K562 (cell line): Measurements from ENCODE around the gene IGFBPL1. TPM values are rescaled to one million over a fixed set of nuclear protein-coding genes. Genes with fewer than 3 reads are reported as not detected.

Source experiments
- ATAC-seq: fragments of 200-7000 bp; cut with Tn5 transposase; 3 replicates; pipeline ENCODE4 v1.9.1; 2020; ENCODE audit warnings: moderate library complexity
- BruUV-seq: library from RNA; stranded (reverse); fragments of 400-500 nt; replicated peaks from 2 replicates; lab custom pipeline; 2021; lab: Mats Ljungman, UMichigan
- CTCF ChIA-PET: fragments of 300-600 bp; formaldehyde crosslinking; extraction: SDS; loops from one replicate; lab custom pipeline; 2021; ENCODE audit warnings: low intra/inter-chr PET ratio; lab: Yijun Ruan, JAX
- POLR2A ChIA-PET: fragments of 300-600, 350-650 bp; sonication (Branson Sonifier 250); formaldehyde crosslinking; extraction: SDS; loops from one replicate; lab custom pipeline; 2021; ENCODE audit warnings: antibody characterized with exemption, inconsistent platforms; lab: Yijun Ruan, JAX
- DNase-seq, 4 experiments: peaks; one replicate each; pipeline versions ENCODE4 v3.0.0 to v3.0.0-alpha.2; 2011 to 2018; ENCODE audit warnings: low spot score in 3 of 4, mixed read lengths in 3 of 4; ENCODE audit errors: extremely low read depth in 1 of 4
- FAIRE-seq: peaks from 2 replicates; lab custom pipeline; 2011; peaks lifted over from hg19 to GRCh38; lab: Jason Lieb, UNC
- H2AFZ ChIP-seq: 2 replicates; pipeline ENCODE4 v1.6.0; 2011; ENCODE audit warnings: low read depth, low read length, control low read depth, inconsistent platforms
- H3K27ac ChIP-seq: fragments of 200-600 bp; 3 replicates; pipeline ENCODE4 v1.8.0; 2011; ENCODE audit warnings: low read depth, mild to moderate bottlenecking, control low read depth, inconsistent platforms, low read length, moderate library complexity, mixed read lengths; ENCODE audit errors: extremely low read depth
- H3K27me3 ChIP-seq, 2 experiments: fragments of 300-600 bp in 1 of 2; 2 replicates in 1 of 2; 3 replicates in 1 of 2; pipeline versions ENCODE4 v1.6.0 to v1.8.0; 2011; ENCODE audit warnings: inconsistent platforms in 2 of 2, low read length in 2 of 2, mild to moderate bottlenecking in 1 of 2, mixed read lengths in 1 of 2, moderate library complexity in 1 of 2; ENCODE audit not compliant: control insufficient read depth in 2 of 2, insufficient read depth in 2 of 2
- H3K36me3 ChIP-seq: fragments of 300-600 bp; 3 replicates; pipeline ENCODE4 v1.8.0; 2011; ENCODE audit warnings: mild to moderate bottlenecking, low read length, inconsistent platforms; ENCODE audit not compliant: control insufficient read depth, insufficient read depth
- H3K4me1 ChIP-seq, 2 experiments: fragments of 200-600 bp in 1 of 2; replicated peaks in 1 of 2; 2 replicates in 1 of 2; 3 replicates in 1 of 2; pipeline versions ENCODE4 v1.5.1 to v1.8.0; 2011; ENCODE audit warnings: inconsistent platforms in 2 of 2, low read length in 2 of 2, mild to moderate bottlenecking in 1 of 2, mixed read lengths in 1 of 2, moderate library complexity in 1 of 2; ENCODE audit not compliant: control insufficient read depth in 2 of 2, insufficient read depth in 2 of 2
- H3K4me2 ChIP-seq: 2 replicates; pipeline ENCODE4 v1.6.1; 2011; ENCODE audit warnings: low read length, control low read depth, inconsistent platforms, mixed read lengths; ENCODE audit not compliant: insufficient read depth
- H3K4me3 ChIP-seq: fragments of 200-600 bp; sonication (generic), shearing (Covaris generic); 2 replicates; pipeline ENCODE4 v1.5.1; 2016; ENCODE audit warnings: control low read depth, inconsistent platforms
- H3K79me2 ChIP-seq: fragments of 200-600 bp; 3 replicates; pipeline ENCODE4 v1.8.0; 2011; ENCODE audit warnings: low read length, inconsistent platforms; ENCODE audit not compliant: control insufficient read depth, insufficient read depth
- H3K9ac ChIP-seq, 2 experiments: 2 replicates each; pipeline versions ENCODE4 v1.6.0 to v1.6.1; 2011; ENCODE audit warnings: low read depth in 2 of 2, low read length in 2 of 2, control low read depth in 1 of 2, inconsistent platforms in 1 of 2, mild to moderate bottlenecking in 1 of 2, mixed read lengths in 1 of 2; ENCODE audit not compliant: insufficient read depth in 1 of 2
- H3K9me1 ChIP-seq: one replicate; pipeline ENCODE4 v1.6.0; 2011; ENCODE audit warnings: inconsistent platforms, mild to moderate bottlenecking, low read length, moderate library complexity; ENCODE audit not compliant: control insufficient read depth, insufficient read depth
- H3K9me3 ChIP-seq: replicated peaks from 2 replicates; pipeline ENCODE4 v1.5.1; 2011; ENCODE audit warnings: low read depth, low read length, inconsistent platforms; ENCODE audit not compliant: control insufficient read depth, insufficient read depth
- H4K20me1 ChIP-seq: replicated peaks from 2 replicates; pipeline ENCODE4 v1.6.1; 2011; ENCODE audit warnings: low read length, inconsistent platforms, mixed read lengths; ENCODE audit not compliant: control insufficient read depth, insufficient read depth
- ARID3B ChIP-seq: fragments of 250-450 bp; sonication (Bioruptor Pico); IDR thresholded peaks from 2 replicates; pipeline ENCODE4 v1.4.0; 2020; ENCODE audit warnings: borderline replicate concordance
- CBX8 ChIP-seq: fragments of 200-600 bp; sonication (generic); IDR thresholded peaks from 2 replicates; pipeline ENCODE4 v1.6.1; 2012; ENCODE audit warnings: borderline replicate concordance, mixed run types, low read depth, mild to moderate bottlenecking, moderate library complexity, mixed read lengths, low read length, control low read depth, inconsistent platforms; ENCODE audit not compliant: poor library complexity, severe bottlenecking; ENCODE audit errors: extremely low read depth
- FOXJ3 ChIP-seq: sonication (generic); formaldehyde crosslinking; IDR thresholded peaks from 2 replicates; pipeline ENCODE4 v1.4.0; 2020; ENCODE audit warnings: mild to moderate bottlenecking, missing genetic modification reagents
- FOXM1 ChIP-seq, 2 experiments: fragments of 450-650 bp in 1 of 2; sonication (generic) in 1 of 2; formaldehyde crosslinking in 1 of 2; IDR thresholded peaks; 2 replicates each; pipeline versions ENCODE4 v1.6.1 to v1.9.0; 2017 to 2022; ENCODE audit warnings: low read depth in 2 of 2, mild to moderate bottlenecking in 2 of 2, missing genetic modification reagents in 1 of 2, moderate library complexity in 1 of 2
- PHB2 ChIP-seq: fragments of 450-650 bp; IDR thresholded peaks from 2 replicates; pipeline ENCODE4 v1.6.1; 2017; ENCODE audit warnings: low read depth
- TGIF2 ChIP-seq: sonication (generic); formaldehyde crosslinking; IDR thresholded peaks from 2 replicates; pipeline ENCODE4 v1.8.1; 2022; ENCODE audit warnings: mild to moderate bottlenecking, missing genetic modification reagents, moderate library complexity
- ZEB2 ChIP-seq: fragments of 450-650 bp; IDR thresholded peaks from 2 replicates; pipeline ENCODE4 v1.6.1; 2016
- ZKSCAN1 ChIP-seq: fragments of 150-350 bp; IDR thresholded peaks from 2 replicates; pipeline ENCODE4 v1.6.1; 2016; ENCODE audit warnings: low read depth, low read length
- ZNF398 ChIP-seq: fragments of 250-450 bp; sonication (Bioruptor Pico); IDR thresholded peaks from 2 replicates; pipeline ENCODE4 v1.8.0; 2021; ENCODE audit warnings: moderate library complexity, mild to moderate bottlenecking, inconsistent platforms
- ZNF77 ChIP-seq: fragments of 250-450 bp; sonication (Bioruptor Pico); IDR thresholded peaks from 2 replicates; pipeline ENCODE4 v1.5.0; 2020
- WGBS: fragments of 100-300 bp; shearing (Covaris generic); methylation state at CpG from one replicate; pipeline ENCODE4 v1.1.6; 2016; ENCODE audit warnings: low coverage, mixed read lengths; ENCODE audit not compliant: insufficient coverage; ENCODE audit errors: missing lambda C conversion rate; 5-methylcytosine and 5-hydroxymethylcytosine counted together
- in situ Hi-C: fragments of 300-500 bp; cut with MboI; formaldehyde crosslinking; loops from 4 replicates; pipeline ENCODE4 v1.15.0; 2018; ENCODE audit warnings: inconsistent platforms, mixed read lengths
- intact Hi-C: fragments of 100-400 bp; cut with micrococcal nuclease; formaldehyde crosslinking; loops from 2 replicates; pipeline ENCODE4 v1.14.2; 2022
- polyA plus RNA-seq, 8 experiments: library from polyadenylated mRNA; depleted of rRNA in 4 of 8; stranded (reverse) in 5 of 8; unstranded in 3 of 8; fragments of >200 nt; fragmentation: Nextera tagmentation in 2 of 8; fragmentation: Illumina TruSeq in 1 of 8; extraction: Ambion mirVana in 2 of 8; extraction: Trizol in 1 of 8; gene quantifications; 2 replicates each; pipeline versions ENCODE4 v1.2.1 to v1.2.3, GENCODE V29; 2011 to 2014; ENCODE audit warnings: inconsistent platforms in 1 of 8, missing spikeins in 1 of 8
- total RNA-seq, 7 experiments: library from RNA; depleted of rRNA in 6 of 7; stranded (reverse); fragments of >200 nt in 6 of 7; fragmentation: Illumina TruSeq in 2 of 7; extraction: Trizol in 2 of 7; gene quantifications; 2 replicates each; pipeline versions ENCODE4 v1.2.1 to v1.2.3, GENCODE V29; 2011 to 2021; ENCODE audit warnings: low replicate concordance in 1 of 7
- TF ChIP-seq, protein P1 (sequence below): fragments of 250-450 bp; sonication (Bioruptor Pico); IDR thresholded peaks from 2 replicates; pipeline ENCODE4 v1.4.0; 2020; ENCODE audit warnings: mild to moderate bottlenecking

Gene IGFBPL1
- total and polyA plus RNA-seq, 9 of the 15 experiments (the other 6 are each of a cell fraction or from before 2014, with no cell fraction given) = not detected

DNA sequence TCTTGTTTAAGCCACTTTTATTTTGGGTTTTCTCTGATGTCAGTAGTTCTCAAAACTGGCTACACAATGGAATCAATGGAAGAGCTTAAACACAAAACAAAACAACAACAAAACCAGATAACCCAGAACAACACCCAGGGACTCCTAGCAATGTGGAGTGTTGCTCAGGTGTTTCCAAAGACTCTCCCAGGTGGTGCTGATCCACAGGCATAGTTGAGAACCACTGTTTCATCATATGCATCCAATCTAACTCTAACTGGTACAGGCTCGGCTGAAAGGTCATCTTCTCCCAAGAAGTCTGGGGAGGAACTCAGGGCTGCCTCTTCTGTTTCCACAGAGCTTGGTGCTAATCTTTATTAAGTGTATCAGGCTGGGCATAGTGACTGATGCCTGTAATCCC is 37.2 kb downstream of the IGFBPL1 start (continued):
- no peak for TF ChIP-seq ZNF398 (CRISPR knock-in tag)
- TF ChIP-seq ARID3B (CRISPR knock-in tag) = no peak
- no peak for TF ChIP-seq ZEB2
- TF ChIP-seq, all 486 proteins: peak for 0

GRCh38 chr9:38386319-38386895 is 37.8 kb downstream of the IGFBPL1 start:
- H4K20me1 ChIP-seq = no peaks in the 10 kb centered on the region
- ATAC-seq (no peak), DNase-seq (no peak), FAIRE-seq (no peak)
- 42% methylated on average over 4 of the region's 4 CpGs for WGBS
- BruUV-seq = no TSS peak
- intact Hi-C loops (no loop called here), in situ Hi-C loops (no loop called here)
- ChIA-PET POLR2A (interaction anchor here (0.5 kb wide), 1 partner anchor 100 kb away, joined by 3 read pairs; no protein-coding TSS in a partner anchor), CTCF (no interaction called here)
- no peak overlapping the region for H3K4me3 ChIP-seq
- H3K9ac ChIP-seq = no peak overlapping the region
- H3K9me3 ChIP-seq = no peaks in the 10 kb centered on the region
- H3K36me3 ChIP-seq = no peaks in the 10 kb centered on the region
- H3K4me1 ChIP-seq = peaks cover 18 to 26% of the 10 kb centered on the region in 2 experiments
- H3K79me2 ChIP-seq = no peaks in the 10 kb centered on the region
- no peak overlapping the region for H3K4me2 ChIP-seq
- no peaks in the 10 kb centered on the region for H3K27me3 ChIP-seq
- H2AFZ ChIP-seq = no peak overlapping the region
- H3K27ac ChIP-seq = no peak overlapping the region
- no peaks in the 10 kb centered on the region for H3K9me1 ChIP-seq
- TF ChIP-seq FOXM1 (IDR thresholded peaks at IDR 0.05; ENCODE audit: low read depth) (no peak), FOXM1 (CRISPR knock-in tag; IDR thresholded peaks at IDR 0.05; ENCODE audit: low read depth) (no peak), CBX8 (no peak), ZKSCAN1 (no peak), PHB2 (no peak), FOXJ3 (CRISPR knock-in tag) (no peak), ZNF77 (no peak), TGIF2 (CRISPR knock-in tag) (no peak)
- TF ChIP-seq, protein P1, sequence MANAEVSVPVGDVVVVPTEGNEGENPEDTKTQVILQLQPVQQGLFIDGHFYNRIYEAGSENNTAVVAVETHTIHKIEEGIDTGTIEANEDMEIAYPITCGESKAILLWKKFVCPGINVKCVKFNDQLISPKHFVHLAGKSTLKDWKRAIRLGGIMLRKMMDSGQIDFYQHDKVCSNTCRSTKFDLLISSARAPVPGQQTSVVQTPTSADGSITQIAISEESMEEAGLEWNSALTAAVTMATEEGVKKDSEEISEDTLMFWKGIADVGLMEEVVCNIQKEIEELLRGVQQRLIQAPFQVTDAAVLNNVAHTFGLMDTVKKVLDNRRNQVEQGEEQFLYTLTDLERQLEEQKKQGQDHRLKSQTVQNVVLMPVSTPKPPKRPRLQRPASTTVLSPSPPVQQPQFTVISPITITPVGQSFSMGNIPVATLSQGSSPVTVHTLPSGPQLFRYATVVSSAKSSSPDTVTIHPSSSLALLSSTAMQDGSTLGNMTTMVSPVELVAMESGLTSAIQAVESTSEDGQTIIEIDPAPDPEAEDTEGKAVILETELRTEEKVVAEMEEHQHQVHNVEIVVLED (CRISPR knock-in tag) = no peak
